WTC11 (cell line): ENCODE measurements around the gene DNAAF3. TPM values are rescaled to one million over a fixed set of nuclear protein-coding genes. Genes with fewer than 3 reads are reported as not detected.

ENCODE experiments used
- ATAC-seq: fragments of 200-7000 bp; cut with Tn5 transposase; 2 replicates; pipeline ENCODE4 v1.10.0; 2021; ENCODE audit warnings: mild to moderate bottlenecking, moderate library complexity
- CTCF ChIA-PET: fragments of 300-600 bp; sonication (Branson Sonifier 250); formaldehyde crosslinking; loops from one replicate; lab custom pipeline; 2021; ENCODE audit warnings: antibody characterized with exemption; lab: Charles Lee
- POLR2A ChIA-PET: fragments of 350-600 bp; sonication (Branson Sonifier 250); formaldehyde crosslinking; loops from one replicate; lab custom pipeline; 2021; ENCODE audit warnings: antibody characterized with exemption; lab: Charles Lee
- DNase-seq: peaks from one replicate; pipeline ENCODE4 v3.0.0; 2021; ENCODE audit warnings: low spot score
- H3K27ac Mint-ChIP-seq: 2 replicates; pipeline ENCODE4 v1.8.0; 2021; ENCODE audit warnings: mixed read lengths
- H3K27me3 Mint-ChIP-seq: 2 replicates; pipeline ENCODE4 v1.8.0; 2021; ENCODE audit warnings: low read depth, mild to moderate bottlenecking, moderate library complexity, mixed read lengths
- H3K36me3 Mint-ChIP-seq: 2 replicates; pipeline ENCODE4 v1.8.0; 2021; ENCODE audit warnings: mixed read lengths
- H3K4me1 Mint-ChIP-seq: 2 replicates; pipeline ENCODE4 v1.8.0; 2022; ENCODE audit warnings: mixed read lengths
- H3K4me3 Mint-ChIP-seq: 2 replicates; pipeline ENCODE4 v1.8.0; 2021; ENCODE audit warnings: mild to moderate bottlenecking, moderate library complexity, mixed read lengths
- H3K9me3 Mint-ChIP-seq: 2 replicates; pipeline ENCODE4 v1.8.0; 2021; ENCODE audit warnings: mixed read lengths
- CBFB ChIP-seq: sonication (generic); formaldehyde crosslinking; IDR thresholded peaks from 2 replicates; pipeline ENCODE4 v1.8.1; 2022; ENCODE audit warnings: mild to moderate bottlenecking, low read depth, missing genetic modification reagents
- ESRRA ChIP-seq: sonication (generic); formaldehyde crosslinking; IDR thresholded peaks from 2 replicates; pipeline ENCODE4 v1.8.1; 2022; ENCODE audit warnings: mild to moderate bottlenecking, missing genetic modification reagents, borderline replicate concordance
- FOXP1 ChIP-seq: sonication (generic); formaldehyde crosslinking; IDR thresholded peaks from 2 replicates; pipeline ENCODE4 v1.8.0; 2022; ENCODE audit warnings: missing genetic modification reagents, mild to moderate bottlenecking, moderate library complexity, borderline replicate concordance
- GABPB1 ChIP-seq: sonication (generic); formaldehyde crosslinking; IDR thresholded peaks from 2 replicates; pipeline ENCODE4 v1.8.1; 2023; ENCODE audit warnings: mild to moderate bottlenecking, missing genetic modification reagents
- IRF2 ChIP-seq: sonication (generic); formaldehyde crosslinking; IDR thresholded peaks from 2 replicates; pipeline ENCODE4 v1.8.0; 2022; ENCODE audit warnings: low read depth, missing genetic modification reagents, borderline replicate concordance
- MXD4 ChIP-seq: fragments of 250-450 bp; sonication (Bioruptor Pico); IDR thresholded peaks from 2 replicates; pipeline ENCODE4 v1.8.0; 2021; ENCODE audit warnings: mild to moderate bottlenecking, moderate library complexity, borderline replicate concordance
- RORB ChIP-seq: fragments of 250-450 bp; sonication (Bioruptor Pico); IDR thresholded peaks from 2 replicates; pipeline ENCODE4 v1.9.0; 2021; ENCODE audit warnings: mild to moderate bottlenecking
- SP1 ChIP-seq: sonication (generic); formaldehyde crosslinking; conservative IDR thresholded peaks from 2 replicates; pipeline ENCODE4 v1.8.1; 2022; ENCODE audit warnings: missing genetic modification reagents
- TCF7 ChIP-seq: sonication (generic); formaldehyde crosslinking; IDR thresholded peaks from 2 replicates; pipeline ENCODE4 v1.8.0; 2022; ENCODE audit warnings: mild to moderate bottlenecking, low read depth, missing genetic modification reagents, moderate library complexity
- TEAD1 ChIP-seq: sonication (generic); formaldehyde crosslinking; IDR thresholded peaks from 2 replicates; pipeline ENCODE4 v1.8.0; 2022; ENCODE audit warnings: mild to moderate bottlenecking, missing genetic modification reagents
- ZNF317 ChIP-seq: sonication (generic); formaldehyde crosslinking; IDR thresholded peaks from 2 replicates; pipeline ENCODE4 v1.8.1; 2023; ENCODE audit warnings: low read depth, mild to moderate bottlenecking, moderate library complexity, missing genetic modification reagents, borderline replicate concordance
- ZNF423 ChIP-seq: fragments of 250-450 bp; sonication (Bioruptor Pico); IDR thresholded peaks from 2 replicates; pipeline ENCODE4 v2.1.2; 2022; ENCODE audit warnings: mild to moderate bottlenecking, moderate library complexity
- total RNA-seq: library from RNA; stranded (reverse); gene quantifications from 3 replicates; pipeline ENCODE4 v1.2.3, GENCODE V29; 2021
- TF ChIP-seq, protein P1 (sequence below): fragments of 250-450 bp; sonication (Bioruptor Pico); IDR thresholded peaks from 2 replicates; pipeline ENCODE4 v1.9.0; 2021; ENCODE audit warnings: mild to moderate bottlenecking
- TF ChIP-seq, protein P2 (sequence below): sonication (generic); formaldehyde crosslinking; conservative IDR thresholded peaks from 2 replicates; pipeline ENCODE4 v1.8.1; 2022; ENCODE audit warnings: mild to moderate bottlenecking, missing genetic modification reagents
- TF ChIP-seq, protein P3 (sequence below): fragments of 250-450 bp; sonication (Bioruptor Pico); IDR thresholded peaks from 2 replicates; pipeline ENCODE4 v1.8.0; 2021; ENCODE audit warnings: mild to moderate bottlenecking
- TF ChIP-seq, protein P4 (sequence below): sonication (generic); formaldehyde crosslinking; conservative IDR thresholded peaks from 2 replicates; pipeline ENCODE4 v1.8.1; 2023; ENCODE audit warnings: mild to moderate bottlenecking, low read depth, missing genetic modification reagents, moderate library complexity
- TF ChIP-seq, protein P5 (sequence below): sonication (generic); formaldehyde crosslinking; IDR thresholded peaks from 2 replicates; pipeline ENCODE4 v1.8.1; 2023; ENCODE audit warnings: mild to moderate bottlenecking, missing genetic modification reagents, moderate library complexity

DNAAF3 gene
- total RNA-seq, 1 experiment from 2014 or later = 4.0 TPM

DNA sequence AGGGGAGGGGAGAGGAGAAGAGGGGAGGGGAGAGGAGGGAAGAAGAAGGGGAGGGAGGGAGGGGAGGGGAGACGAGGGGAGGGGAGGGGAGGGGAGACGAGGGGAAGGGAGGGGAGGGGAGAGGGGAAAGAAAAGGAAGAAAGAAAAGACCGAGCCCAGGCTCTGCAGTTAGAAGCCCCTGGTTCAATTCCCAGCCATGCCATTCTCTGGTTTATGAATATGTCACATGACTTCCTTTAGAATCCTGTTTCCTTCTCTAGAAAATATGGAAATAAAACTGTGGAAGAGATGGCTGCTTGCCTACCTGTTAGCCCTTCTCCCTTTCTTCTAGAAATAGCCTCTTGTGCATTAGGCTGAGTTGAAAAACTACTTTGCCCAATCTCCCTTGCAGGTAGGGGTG is 31.7 kb downstream of the DNAAF3 start:
- ATAC-seq = no peak
- CTCF ChIA-PET = interaction anchor here (0.6 to 4.5 kb wide), 9 partner anchors 12 to 254 kb away, joined by 3 to 29 read pairs (median 4); no protein-coding TSS in a partner anchor

DNA sequence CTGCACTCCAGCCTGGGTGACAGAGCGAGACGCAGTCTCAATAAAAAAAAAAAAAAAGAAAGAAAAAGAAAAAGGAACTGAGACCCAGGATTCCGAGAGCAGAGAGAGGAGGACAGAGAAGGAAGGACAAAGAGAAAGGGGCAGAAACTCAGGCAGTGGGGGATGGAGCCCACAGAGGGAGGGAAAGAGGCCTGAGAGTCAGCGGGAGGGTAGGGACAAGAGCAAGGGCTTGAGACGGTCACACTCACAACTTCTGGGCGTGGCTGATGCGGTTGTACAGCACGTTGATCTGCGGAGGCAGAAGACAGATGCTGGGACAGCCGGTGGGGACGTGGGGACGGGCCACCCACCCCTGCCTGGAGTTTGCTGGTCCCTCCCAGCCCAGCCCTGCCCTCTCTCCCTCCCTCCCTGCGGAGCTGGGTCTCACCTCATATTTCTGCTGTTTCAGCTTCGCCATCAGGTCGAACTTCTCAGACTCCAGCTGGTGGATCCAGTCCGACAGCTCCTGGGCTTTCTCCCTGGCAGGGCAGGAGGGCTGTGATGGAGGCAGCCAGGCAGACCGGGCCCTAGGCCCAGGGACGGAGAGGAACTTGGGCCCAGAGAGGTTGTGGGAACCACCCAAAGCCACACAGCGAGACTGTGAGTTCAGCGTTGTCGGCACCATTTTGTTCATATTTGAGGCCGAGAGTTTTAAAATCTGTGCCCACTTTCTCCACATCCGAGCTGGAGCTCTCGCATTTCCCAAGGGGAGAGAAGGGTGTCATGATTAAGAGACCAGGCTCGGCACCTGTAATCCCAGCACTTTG is 32.6 kb downstream of the DNAAF3 start:
- Mint-ChIP-seq H3K27me3 (no peaks in the 10 kb centered on the region; the same call in none of the 2 replicates), H3K27ac (no peak overlapping the region), H3K9me3 (no peaks in the 10 kb centered on the region), H3K36me3 (peaks cover 3% of the 10 kb centered on the region; the same call in 1 of the 2 replicates), H3K4me3 (no peak overlapping the region), H3K4me1 (peaks cover 33% of the 10 kb centered on the region)
- ChIA-PET CTCF (interaction anchor here (0.6 to 4.5 kb wide), 10 partner anchors 13 to 505 kb away, joined by 3 to 29 read pairs (median 8); partner anchors contain the start of genes PPP1R12C and RDH13), POLR2A (interaction anchor here (0.6 to 1.1 kb wide), 3 partner anchors 13 to 126 kb away, joined by 3 to 6 read pairs (median 4); no protein-coding TSS in a partner anchor)
- DNase-seq (no peak), ATAC-seq (no peak)
- TF ChIP-seq TCF7 = no peak
- TF ChIP-seq, protein P1, sequence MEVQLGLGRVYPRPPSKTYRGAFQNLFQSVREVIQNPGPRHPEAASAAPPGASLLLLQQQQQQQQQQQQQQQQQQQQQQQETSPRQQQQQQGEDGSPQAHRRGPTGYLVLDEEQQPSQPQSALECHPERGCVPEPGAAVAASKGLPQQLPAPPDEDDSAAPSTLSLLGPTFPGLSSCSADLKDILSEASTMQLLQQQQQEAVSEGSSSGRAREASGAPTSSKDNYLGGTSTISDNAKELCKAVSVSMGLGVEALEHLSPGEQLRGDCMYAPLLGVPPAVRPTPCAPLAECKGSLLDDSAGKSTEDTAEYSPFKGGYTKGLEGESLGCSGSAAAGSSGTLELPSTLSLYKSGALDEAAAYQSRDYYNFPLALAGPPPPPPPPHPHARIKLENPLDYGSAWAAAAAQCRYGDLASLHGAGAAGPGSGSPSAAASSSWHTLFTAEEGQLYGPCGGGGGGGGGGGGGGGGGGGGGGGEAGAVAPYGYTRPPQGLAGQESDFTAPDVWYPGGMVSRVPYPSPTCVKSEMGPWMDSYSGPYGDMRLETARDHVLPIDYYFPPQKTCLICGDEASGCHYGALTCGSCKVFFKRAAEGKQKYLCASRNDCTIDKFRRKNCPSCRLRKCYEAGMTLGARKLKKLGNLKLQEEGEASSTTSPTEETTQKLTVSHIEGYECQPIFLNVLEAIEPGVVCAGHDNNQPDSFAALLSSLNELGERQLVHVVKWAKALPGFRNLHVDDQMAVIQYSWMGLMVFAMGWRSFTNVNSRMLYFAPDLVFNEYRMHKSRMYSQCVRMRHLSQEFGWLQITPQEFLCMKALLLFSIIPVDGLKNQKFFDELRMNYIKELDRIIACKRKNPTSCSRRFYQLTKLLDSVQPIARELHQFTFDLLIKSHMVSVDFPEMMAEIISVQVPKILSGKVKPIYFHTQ = no peak
- TF ChIP-seq, protein P2, sequence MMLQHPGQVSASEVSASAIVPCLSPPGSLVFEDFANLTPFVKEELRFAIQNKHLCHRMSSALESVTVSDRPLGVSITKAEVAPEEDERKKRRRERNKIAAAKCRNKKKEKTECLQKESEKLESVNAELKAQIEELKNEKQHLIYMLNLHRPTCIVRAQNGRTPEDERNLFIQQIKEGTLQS (CRISPR knock-in tag) = no peak
- TF ChIP-seq, protein P3, sequence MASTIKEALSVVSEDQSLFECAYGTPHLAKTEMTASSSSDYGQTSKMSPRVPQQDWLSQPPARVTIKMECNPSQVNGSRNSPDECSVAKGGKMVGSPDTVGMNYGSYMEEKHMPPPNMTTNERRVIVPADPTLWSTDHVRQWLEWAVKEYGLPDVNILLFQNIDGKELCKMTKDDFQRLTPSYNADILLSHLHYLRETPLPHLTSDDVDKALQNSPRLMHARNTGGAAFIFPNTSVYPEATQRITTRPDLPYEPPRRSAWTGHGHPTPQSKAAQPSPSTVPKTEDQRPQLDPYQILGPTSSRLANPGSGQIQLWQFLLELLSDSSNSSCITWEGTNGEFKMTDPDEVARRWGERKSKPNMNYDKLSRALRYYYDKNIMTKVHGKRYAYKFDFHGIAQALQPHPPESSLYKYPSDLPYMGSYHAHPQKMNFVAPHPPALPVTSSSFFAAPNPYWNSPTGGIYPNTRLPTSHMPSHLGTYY (CRISPR knock-in tag) = no peak
- no peak for TF ChIP-seq SP1 (CRISPR knock-in tag)
- TF ChIP-seq TEAD1 (CRISPR knock-in tag) = no peak
- TF ChIP-seq ESRRA (CRISPR knock-in tag) = no peak
- TF ChIP-seq FOXP1 (CRISPR knock-in tag) = no peak
- no peak for TF ChIP-seq MXD4 (CRISPR knock-in tag)

More for the DNA sequence above, 31.7 kb downstream of the DNAAF3 start:
- DNase-seq = no peak
- no peak for TF ChIP-seq IRF2 (CRISPR knock-in tag)
- no peak for TF ChIP-seq ZNF423 (CRISPR knock-in tag)
- TF ChIP-seq GABPB1 (CRISPR knock-in tag) = no peak
- TF ChIP-seq, protein P4, sequence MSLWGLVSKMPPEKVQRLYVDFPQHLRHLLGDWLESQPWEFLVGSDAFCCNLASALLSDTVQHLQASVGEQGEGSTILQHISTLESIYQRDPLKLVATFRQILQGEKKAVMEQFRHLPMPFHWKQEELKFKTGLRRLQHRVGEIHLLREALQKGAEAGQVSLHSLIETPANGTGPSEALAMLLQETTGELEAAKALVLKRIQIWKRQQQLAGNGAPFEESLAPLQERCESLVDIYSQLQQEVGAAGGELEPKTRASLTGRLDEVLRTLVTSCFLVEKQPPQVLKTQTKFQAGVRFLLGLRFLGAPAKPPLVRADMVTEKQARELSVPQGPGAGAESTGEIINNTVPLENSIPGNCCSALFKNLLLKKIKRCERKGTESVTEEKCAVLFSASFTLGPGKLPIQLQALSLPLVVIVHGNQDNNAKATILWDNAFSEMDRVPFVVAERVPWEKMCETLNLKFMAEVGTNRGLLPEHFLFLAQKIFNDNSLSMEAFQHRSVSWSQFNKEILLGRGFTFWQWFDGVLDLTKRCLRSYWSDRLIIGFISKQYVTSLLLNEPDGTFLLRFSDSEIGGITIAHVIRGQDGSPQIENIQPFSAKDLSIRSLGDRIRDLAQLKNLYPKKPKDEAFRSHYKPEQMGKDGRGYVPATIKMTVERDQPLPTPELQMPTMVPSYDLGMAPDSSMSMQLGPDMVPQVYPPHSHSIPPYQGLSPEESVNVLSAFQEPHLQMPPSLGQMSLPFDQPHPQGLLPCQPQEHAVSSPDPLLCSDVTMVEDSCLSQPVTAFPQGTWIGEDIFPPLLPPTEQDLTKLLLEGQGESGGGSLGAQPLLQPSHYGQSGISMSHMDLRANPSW (CRISPR knock-in tag) = no peak
- no peak for TF ChIP-seq RORB (CRISPR knock-in tag)
- no peak for TF ChIP-seq ZNF317
- TF ChIP-seq CBFB (CRISPR knock-in tag) = no peak
- TF ChIP-seq, protein P5, sequence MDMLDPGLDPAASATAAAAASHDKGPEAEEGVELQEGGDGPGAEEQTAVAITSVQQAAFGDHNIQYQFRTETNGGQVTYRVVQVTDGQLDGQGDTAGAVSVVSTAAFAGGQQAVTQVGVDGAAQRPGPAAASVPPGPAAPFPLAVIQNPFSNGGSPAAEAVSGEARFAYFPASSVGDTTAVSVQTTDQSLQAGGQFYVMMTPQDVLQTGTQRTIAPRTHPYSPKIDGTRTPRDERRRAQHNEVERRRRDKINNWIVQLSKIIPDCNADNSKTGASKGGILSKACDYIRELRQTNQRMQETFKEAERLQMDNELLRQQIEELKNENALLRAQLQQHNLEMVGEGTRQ (CRISPR knock-in tag) = no peak
- POLR2A ChIA-PET = no interaction called here
- no peak overlapping the region for H3K4me3 Mint-ChIP-seq
- H3K36me3 Mint-ChIP-seq = peaks cover 3% of the 10 kb centered on the region; the same call in 1 of the 2 replicates
- no peaks in the 10 kb centered on the region for H3K9me3 Mint-ChIP-seq
- no peak overlapping the region for H3K27ac Mint-ChIP-seq
- no peaks in the 10 kb centered on the region for H3K27me3 Mint-ChIP-seq
- peaks cover 27% of the 10 kb centered on the region for H3K4me1 Mint-ChIP-seq
